DOHH2 (cell line): ENCODE data around the gene NOS1.

Experiments used
- H3F3A ChIP-seq: fragments of 200-600 bp; sonication (generic), shearing (Covaris generic); 2 replicates; pipeline ENCODE4 v1.6.0; 2016; ENCODE audit warnings: antibody characterized with exemption, mild to moderate bottlenecking; ENCODE audit not compliant: control insufficient read depth, insufficient read depth
- H3K27ac ChIP-seq: fragments of 200-600 bp; sonication (generic); 2 replicates; pipeline ENCODE4 v1.5.1; 2014; ENCODE audit warnings: low read depth, mild to moderate bottlenecking, low read length, moderate library complexity
- H3K27me3 ChIP-seq: fragments of 200-600 bp; sonication (generic); 2 replicates; pipeline ENCODE4 v1.6.1; 2014; ENCODE audit warnings: mild to moderate bottlenecking, low read length, mixed read lengths; ENCODE audit not compliant: control insufficient read depth
- H3K36me3 ChIP-seq: fragments of 200-600 bp; sonication (generic); 2 replicates; pipeline ENCODE4 v1.6.1; 2014; ENCODE audit warnings: mild to moderate bottlenecking, low read length, moderate library complexity, mixed read lengths; ENCODE audit not compliant: control insufficient read depth
- H3K4me1 ChIP-seq: fragments of 200-600 bp; sonication (generic); 2 replicates; pipeline ENCODE4 v1.6.1; 2014; ENCODE audit warnings: mild to moderate bottlenecking, low read length, mixed read lengths; ENCODE audit not compliant: control insufficient read depth
- H3K4me2 ChIP-seq: fragments of 200-600 bp; sonication (generic); 2 replicates; pipeline ENCODE4 v1.6.0; 2014; ENCODE audit warnings: mild to moderate bottlenecking, low read length, moderate library complexity
- H3K4me3 ChIP-seq: fragments of 200-600 bp; sonication (generic); 2 replicates; pipeline ENCODE4 v1.5.1; 2014; ENCODE audit warnings: mild to moderate bottlenecking, low read length, mixed read lengths
- H3K79me2 ChIP-seq: fragments of 200-600 bp; sonication (generic); 2 replicates; pipeline ENCODE4 v1.6.1; 2014; ENCODE audit warnings: mild to moderate bottlenecking, low read length, mixed read lengths; ENCODE audit not compliant: control insufficient read depth
- H3K9me2 ChIP-seq: fragments of 200-600 bp; sonication (generic); replicated peaks from 2 replicates; pipeline ENCODE4 v1.6.1; 2014; ENCODE audit warnings: mild to moderate bottlenecking, low read length, mixed read lengths; ENCODE audit not compliant: control insufficient read depth
- H3K9me3 ChIP-seq: fragments of 200-600 bp; sonication (generic); 2 replicates; pipeline ENCODE4 v1.6.1; 2014; ENCODE audit warnings: antibody characterized with exemption, low read length, mixed read lengths; ENCODE audit not compliant: control insufficient read depth, insufficient read depth
- H4K20me1 ChIP-seq: fragments of 200-600 bp; sonication (generic); 2 replicates; pipeline ENCODE4 v1.6.0; 2014; ENCODE audit warnings: low read depth, mild to moderate bottlenecking, antibody characterized with exemption, low read length, moderate library complexity; ENCODE audit not compliant: control insufficient read depth, insufficient read depth
- CTCF ChIP-seq: fragments of 200-600 bp; sonication (generic); IDR thresholded peaks from one replicate; pipeline ENCODE4 v1.5.1; 2014; ENCODE audit warnings: antibody characterized with exemption, mild to moderate bottlenecking, low read depth, low read length; ENCODE audit not compliant: poor library complexity, severe bottlenecking
- EZH2phosphoT487 ChIP-seq: fragments of 200-600 bp; sonication (generic); IDR thresholded peaks from 2 replicates; pipeline ENCODE4 v1.6.1; 2017; ENCODE audit warnings: borderline replicate concordance, mild to moderate bottlenecking, antibody characterized with exemption, low read length, moderate library complexity, mixed read lengths

The NOS1 gene

DNA sequence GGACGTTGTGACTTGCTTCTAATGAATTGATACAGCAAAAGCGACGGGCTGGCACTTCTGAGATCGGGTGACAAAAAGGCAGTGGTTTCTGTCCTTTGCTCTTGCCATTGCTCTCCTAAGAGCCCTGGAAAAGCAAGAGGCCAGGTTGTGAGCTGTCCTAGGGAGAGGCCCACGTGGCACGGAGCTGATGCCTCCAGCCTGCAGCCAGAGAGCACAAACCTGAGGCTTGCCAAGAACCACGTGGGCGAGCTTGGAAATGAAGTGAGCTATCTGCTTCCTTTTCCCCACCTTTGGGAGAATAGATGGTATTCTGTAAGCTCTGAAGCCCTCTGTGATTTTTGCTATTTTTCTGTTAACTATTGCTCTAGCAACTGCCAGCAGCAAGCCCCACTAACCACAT, 26.4 kb upstream of the NOS1 start:
- Histone ChIP-seq H3K27ac (no peak overlapping the region), H3F3A (no peaks in the 10 kb centered on the region), H3K4me1 (no peaks in the 10 kb centered on the region), H3K36me3 (no peaks in the 10 kb centered on the region), H3K4me3 (no peak overlapping the region), H3K27me3 (no peaks in the 10 kb centered on the region), H3K4me2 (no peak overlapping the region), H3K9me2 (no peaks in the 10 kb centered on the region), H3K9me3 (no peaks in the 10 kb centered on the region), H4K20me1 (no peaks in the 10 kb centered on the region), H3K79me2 (no peaks in the 10 kb centered on the region)
- TF ChIP-seq EZH2phosphoT487 (no peak), CTCF (no peak)

- TF ChIP-seq CTCF (no peak), EZH2phosphoT487 (no peak)
- Histone ChIP-seq H3K36me3 (no peaks in the 10 kb centered on the region), H3K9me2 (no peaks in the 10 kb centered on the region), H3K27me3 (no peaks in the 10 kb centered on the region), H3K27ac (no peak overlapping the region), H3K9me3 (no peaks in the 10 kb centered on the region), H3K4me1 (no peaks in the 10 kb centered on the region), H4K20me1 (no peaks in the 10 kb centered on the region), H3K4me2 (no peak overlapping the region), H3F3A (no peaks in the 10 kb centered on the region), H3K4me3 (no peak overlapping the region), H3K79me2 (no peaks in the 10 kb centered on the region)
Measured at GRCh38 chr12:117384735-117385134, 23.3 kb upstream of the NOS1 start.

GRCh38 chr12:117380083-117380482, 18.7 kb upstream of the NOS1 start:
- H3K27ac ChIP-seq = no peak overlapping the region
- H3K4me1 ChIP-seq = no peaks in the 10 kb centered on the region
- no peaks in the 10 kb centered on the region for H4K20me1 ChIP-seq
- no peaks in the 10 kb centered on the region for H3F3A ChIP-seq
- no peaks in the 10 kb centered on the region for H3K9me3 ChIP-seq
- no peaks in the 10 kb centered on the region for H3K36me3 ChIP-seq
- H3K79me2 ChIP-seq = no peaks in the 10 kb centered on the region
- no peak for TF ChIP-seq EZH2phosphoT487
- TF ChIP-seq CTCF = no peak
- no peak overlapping the region for H3K4me3 ChIP-seq
- H3K27me3 ChIP-seq = no peaks in the 10 kb centered on the region
- no peak overlapping the region for H3K4me2 ChIP-seq
- no peaks in the 10 kb centered on the region for H3K9me2 ChIP-seq

- no peaks in the 10 kb centered on the region for H3K4me1 ChIP-seq
- H3F3A ChIP-seq = no peaks in the 10 kb centered on the region
- no peaks in the 10 kb centered on the region for H3K9me3 ChIP-seq
- no peaks in the 10 kb centered on the region for H3K9me2 ChIP-seq
- H3K27ac ChIP-seq = no peak overlapping the region
- no peaks in the 10 kb centered on the region for H3K36me3 ChIP-seq
- no peaks in the 10 kb centered on the region for H3K27me3 ChIP-seq
- H3K4me3 ChIP-seq = no peak overlapping the region
- H3K4me2 ChIP-seq = no peak overlapping the region
- no peaks in the 10 kb centered on the region for H3K79me2 ChIP-seq
- H4K20me1 ChIP-seq = no peaks in the 10 kb centered on the region
- TF ChIP-seq CTCF (no peak), EZH2phosphoT487 (no peak)
Measured at GRCh38 chr12:117377758-117378157, 16.3 kb upstream of the NOS1 start.
